Epithelial cell of proximal tubule (primary cell): Measurements from ENCODE around the gene FAM149A. TPM values are rescaled to one million over a fixed set of nuclear protein-coding genes. Genes with fewer than 3 reads are reported as not detected.

Source experiments
- DNase-seq: peaks from one replicate; pipeline ENCODE4 v3.0.0-alpha.2; 2011; ENCODE audit warnings: low read depth
- H3K4me3 ChIP-seq: 2 replicates; pipeline ENCODE4 v1.5.1; 2011; ENCODE audit warnings: low read depth, mild to moderate bottlenecking, low read length
- CTCF ChIP-seq: conservative IDR thresholded peaks from 2 replicates; pipeline ENCODE4 v1.5.1; 2012; ENCODE audit warnings: low read depth, mild to moderate bottlenecking, low read length
- total RNA-seq: library from RNA; depleted of rRNA; stranded (reverse); fragments of >200 nt; gene quantifications from 2 replicates; pipeline ENCODE4 v1.2.3, GENCODE V29; 2015

FAM149A gene
- total RNA-seq, 1 donor from 2014 or later, result 25.1 TPM

GRCh38 chr4:186069729-186070128, 34.8 kb upstream of the FAM149A start:
- no peak for DNase-seq
- peak overlapping the region; percentile 56 for H3K4me3 ChIP-seq
- TF ChIP-seq CTCF, result no peak

DNA sequence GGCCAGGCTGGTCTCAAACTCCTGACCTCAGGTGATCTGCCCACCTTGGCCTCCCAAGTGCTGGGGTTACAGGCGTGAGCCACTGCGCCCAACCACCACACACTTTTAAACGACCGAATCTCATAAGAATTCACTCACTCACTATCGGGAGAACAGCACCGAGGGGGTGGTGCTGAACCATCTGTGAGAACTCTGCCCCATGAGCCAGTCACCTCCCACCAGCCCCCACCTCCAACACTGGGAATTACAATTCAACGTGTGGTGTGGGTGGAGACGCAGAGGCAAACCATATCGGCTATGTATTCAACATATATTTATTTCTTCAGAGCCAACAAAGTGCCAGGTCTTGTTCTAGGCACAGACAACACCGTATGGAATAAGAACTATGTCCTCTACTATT, 32.0 kb upstream of the FAM149A start:
- no peak overlapping the region for H3K4me3 ChIP-seq
- TF ChIP-seq CTCF, result no peak
- no peak for DNase-seq

GRCh38 chr4:186074189-186074588, 30.3 kb upstream of the FAM149A start:
- TF ChIP-seq CTCF, result no peak
- no peak overlapping the region for H3K4me3 ChIP-seq
- DNase-seq, result no peak

DNA sequence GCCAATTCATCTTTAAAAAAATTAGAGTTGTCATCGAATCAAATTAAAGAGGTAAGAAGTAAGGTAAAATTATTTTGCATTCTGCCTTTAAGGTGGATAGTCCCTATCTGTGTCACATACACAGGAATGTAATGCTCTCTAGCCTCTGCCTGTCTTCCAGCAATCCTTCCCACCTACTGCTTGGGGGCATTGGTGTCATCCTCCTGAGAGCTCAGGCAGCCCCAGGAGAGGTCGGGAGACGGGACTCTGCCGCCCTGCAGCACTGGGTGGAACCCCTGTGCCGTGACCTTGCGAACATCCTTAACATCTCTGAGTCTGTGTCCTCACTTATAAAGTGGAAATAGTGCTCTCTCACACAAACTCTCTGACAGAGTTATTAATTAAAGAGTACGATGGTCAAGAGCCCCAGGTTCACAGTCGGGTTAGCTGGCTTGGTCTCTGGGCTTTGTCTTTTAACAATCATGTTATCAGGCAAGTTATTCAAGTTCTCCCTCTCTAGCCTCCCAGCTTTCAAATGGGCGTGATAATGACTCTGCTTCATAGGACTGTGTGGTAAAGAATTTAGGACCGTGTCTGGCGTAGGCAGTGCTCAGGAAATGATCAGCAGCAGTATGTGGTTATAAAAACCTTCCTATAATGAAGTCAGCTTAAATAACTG, 25.4 kb upstream of the FAM149A start:
- H3K4me3 ChIP-seq, result peak overlapping the region; percentile 34
- DNase-seq, result no peak
- TF ChIP-seq CTCF, result no peak

- TF ChIP-seq CTCF, result no peak
- peak overlapping the region; percentile 34 for H3K4me3 ChIP-seq
- no peak for DNase-seq
Measured at GRCh38 chr4:186079694-186080093, 24.8 kb upstream of the FAM149A start.

DNA sequence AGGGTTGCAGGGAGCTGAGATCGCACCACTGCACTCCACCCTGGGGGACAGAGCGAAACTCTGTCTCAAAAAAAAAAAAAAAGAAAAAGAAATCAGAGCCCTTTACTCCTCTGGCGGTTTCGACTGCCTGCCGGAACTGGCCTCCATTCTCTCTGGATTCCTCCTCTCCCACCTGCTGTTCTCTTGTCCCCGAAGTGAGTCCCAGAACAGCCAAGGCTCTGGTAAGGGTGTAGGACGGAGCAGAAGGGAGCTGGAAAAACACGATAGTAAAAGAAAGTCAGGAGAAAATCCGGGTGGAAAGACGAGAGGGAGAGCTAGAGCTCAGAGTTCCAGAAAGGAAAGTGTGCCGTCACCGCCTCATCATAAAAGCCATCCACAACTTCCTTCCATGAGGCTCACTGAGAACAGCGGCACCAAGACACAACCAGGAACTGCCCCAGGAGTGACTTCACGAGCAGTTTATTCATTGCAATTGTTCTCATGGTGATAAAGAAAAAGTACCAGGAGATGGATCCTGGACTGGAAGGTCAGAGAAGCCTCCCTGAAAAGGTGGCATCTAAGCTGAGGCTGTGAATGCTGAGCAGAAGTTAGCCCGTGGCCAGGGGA, 23.2 kb upstream of the FAM149A start:
- no peak for TF ChIP-seq CTCF
- H3K4me3 ChIP-seq, result no peak overlapping the region
- no peak for DNase-seq

GRCh38 chr4:186082221-186082620, 22.3 kb upstream of the FAM149A start:
- H3K4me3 ChIP-seq, result no peak overlapping the region
- TF ChIP-seq CTCF, result no peak
- no peak for DNase-seq
